ENCODE results near the gene APEH. TPM values are rescaled to one million over a fixed set of nuclear protein-coding genes. Genes with fewer than 3 reads are reported as not detected.

Gene APEH
- total RNA-seq, 1 experiment from 2014 or later, result 273 TPM

GRCh38 chr3:49662720-49663413 lies 11.3 kb upstream of the APEH start:
- Mint-ChIP-seq H3K4me1 (peaks cover 9% of the 10 kb centered on the region), H3K9me3 (no peaks in the 10 kb centered on the region), H3K4me3 (no peak overlapping the region), H3K27ac (no peak overlapping the region), H3K27me3 (ENCODE audit: low read depth) (no peaks in the 10 kb centered on the region), H3K36me3 (no peaks in the 10 kb centered on the region)
- DNase-seq (ENCODE audit: low spot score) (no peak), ATAC-seq (no peak)
- TF ChIP-seq TCF7 (CRISPR knock-in tag; IDR thresholded peaks at IDR 0.05; ENCODE audit: low read depth) (no peak), USF2 (CRISPR knock-in tag; IDR thresholded peaks at IDR 0.05) (no peak), FOXP1 (CRISPR knock-in tag; IDR thresholded peaks at IDR 0.05; ENCODE audit: borderline replicate concordance) (no peak), SOX15 (CRISPR knock-in tag; IDR thresholded peaks at IDR 0.05) (no peak), FOXP4 (CRISPR knock-in tag; IDR thresholded peaks at IDR 0.05) (no peak), HMGA2 (CRISPR knock-in tag; IDR thresholded peaks at IDR 0.05) (no peak), MXD4 (CRISPR knock-in tag; IDR thresholded peaks at IDR 0.05; ENCODE audit: borderline replicate concordance) (no peak), ZNF416 (CRISPR knock-in tag; IDR thresholded peaks at IDR 0.05) (no peak), CBFB (CRISPR knock-in tag; IDR thresholded peaks at IDR 0.05; ENCODE audit: low read depth) (no peak), ZNF263 (CRISPR knock-in tag; IDR thresholded peaks at IDR 0.05; ENCODE audit: low read depth) (no peak), MYBL2 (CRISPR knock-in tag; IDR thresholded peaks at IDR 0.05) (no peak), ZNF219 (CRISPR knock-in tag; IDR thresholded peaks at IDR 0.05; ENCODE audit: borderline replicate concordance) (no peak), ELF4 (CRISPR knock-in tag; IDR thresholded peaks at IDR 0.05; ENCODE audit: low read depth) (no peak), ETV6 (CRISPR knock-in tag; IDR thresholded peaks at IDR 0.05) (no peak), ZNF232 (CRISPR knock-in tag; IDR thresholded peaks at IDR 0.05) (no peak), ZNF317 (CRISPR knock-in tag; IDR thresholded peaks at IDR 0.05; ENCODE audit: borderline replicate concordance, low read depth) (no peak), ZNF281 (CRISPR knock-in tag; IDR thresholded peaks at IDR 0.05) (no peak), ZNF532 (CRISPR knock-in tag; IDR thresholded peaks at IDR 0.05; ENCODE audit: borderline replicate concordance) (no peak)
- ChIA-PET POLR2A (no interaction called here), CTCF (interaction anchor here (1.5 to 5.8 kb wide), 2 partner anchors 8 to 123 kb away, joined by 7 to 69 read pairs; no protein-coding TSS in a partner anchor)
